22Rv1 (cell line): ENCODE results near the gene OSBP.
"Not testable (repeated sequence)": the region's sequence is repeated elsewhere in the genome, so short reads cannot be mapped to it uniquely, and the experiment has no call there.

Source experiments
- ZFX ChIP-seq: fragments of 450-650 bp; IDR thresholded peaks from 2 replicates; pipeline ENCODE4 v1.6.1; 2017; ENCODE audit warnings: antibody characterized with exemption, borderline replicate concordance
- TF ChIP-seq, protein P1 (sequence below): fragments of 450-650 bp; IDR thresholded peaks from 2 replicates; pipeline ENCODE4 v1.5.1; 2017; ENCODE audit warnings: mild to moderate bottlenecking

DNA sequence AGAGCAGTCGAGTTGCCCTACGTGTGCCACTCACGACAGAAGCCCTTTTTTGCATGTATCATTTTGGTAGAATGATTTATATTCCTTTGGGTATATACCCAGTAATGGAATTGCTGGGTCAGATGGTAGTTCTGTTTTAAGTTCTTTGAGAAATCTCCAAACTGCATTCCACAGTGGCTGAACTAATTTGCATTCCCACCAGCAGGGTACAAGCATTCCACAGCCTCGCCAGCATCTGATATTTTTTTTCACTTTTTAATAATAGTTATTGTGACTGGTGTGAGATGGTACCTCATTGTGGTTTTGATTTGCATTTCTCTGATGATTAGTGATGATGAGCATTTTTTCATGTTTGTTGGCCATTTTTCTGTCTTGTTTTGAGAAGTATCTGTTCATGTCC, 11.4 kb upstream of the OSBP start:
- TF ChIP-seq, protein P1, sequence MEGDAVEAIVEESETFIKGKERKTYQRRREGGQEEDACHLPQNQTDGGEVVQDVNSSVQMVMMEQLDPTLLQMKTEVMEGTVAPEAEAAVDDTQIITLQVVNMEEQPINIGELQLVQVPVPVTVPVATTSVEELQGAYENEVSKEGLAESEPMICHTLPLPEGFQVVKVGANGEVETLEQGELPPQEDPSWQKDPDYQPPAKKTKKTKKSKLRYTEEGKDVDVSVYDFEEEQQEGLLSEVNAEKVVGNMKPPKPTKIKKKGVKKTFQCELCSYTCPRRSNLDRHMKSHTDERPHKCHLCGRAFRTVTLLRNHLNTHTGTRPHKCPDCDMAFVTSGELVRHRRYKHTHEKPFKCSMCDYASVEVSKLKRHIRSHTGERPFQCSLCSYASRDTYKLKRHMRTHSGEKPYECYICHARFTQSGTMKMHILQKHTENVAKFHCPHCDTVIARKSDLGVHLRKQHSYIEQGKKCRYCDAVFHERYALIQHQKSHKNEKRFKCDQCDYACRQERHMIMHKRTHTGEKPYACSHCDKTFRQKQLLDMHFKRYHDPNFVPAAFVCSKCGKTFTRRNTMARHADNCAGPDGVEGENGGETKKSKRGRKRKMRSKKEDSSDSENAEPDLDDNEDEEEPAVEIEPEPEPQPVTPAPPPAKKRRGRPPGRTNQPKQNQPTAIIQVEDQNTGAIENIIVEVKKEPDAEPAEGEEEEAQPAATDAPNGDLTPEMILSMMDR: not testable (repeated sequence)
- TF ChIP-seq ZFX: not testable (repeated sequence)
